Kidney (tissue), 14 donors: ENCODE data around the gene DHRS3. TPM values are rescaled to one million over a fixed set of nuclear protein-coding genes. Genes with fewer than 3 reads are reported as not detected.

Experiments
- DNase-seq, 5 donors: peaks; one replicate each; pipeline ENCODE4 v3.0.0-alpha.2; 2013 to 2020
- FAIRE-seq: peaks from 2 replicates; lab custom pipeline; 2012; peaks lifted over from hg19 to GRCh38; lab: Jason Lieb, UNC
- H3K27ac ChIP-seq, 2 donors: one replicate each; pipeline ENCODE4 v1.7.0; 2013; ENCODE audit warnings: low read depth in 2 of 2, low read length in 2 of 2, inconsistent platforms in 1 of 2
- H3K27me3 ChIP-seq: one replicate; pipeline ENCODE4 v1.7.1; 2013; ENCODE audit warnings: low read length, inconsistent platforms; ENCODE audit not compliant: control insufficient read depth, insufficient read depth
- H3K36me3 ChIP-seq, 3 donors: one replicate each; pipeline versions ENCODE4 v1.7.0 to v1.7.1; 2013; ENCODE audit warnings: low read length in 3 of 3, control low read depth in 1 of 3, inconsistent platforms in 1 of 3; ENCODE audit not compliant: insufficient read depth in 3 of 3, control insufficient read depth in 2 of 3
- H3K4me1 ChIP-seq, 3 donors: one replicate each; pipeline versions ENCODE4 v1.7.0 to v1.7.1; 2013; ENCODE audit warnings: low read length in 3 of 3, inconsistent platforms in 1 of 3, low read depth in 1 of 3; ENCODE audit not compliant: control insufficient read depth in 2 of 3, insufficient read depth in 2 of 3
- H3K4me3 ChIP-seq, 3 donors: one replicate each; pipeline versions ENCODE4 v1.7.0 to v1.8.1; 2013; ENCODE audit warnings: low read length in 3 of 3, control low read depth in 1 of 3, inconsistent platforms in 1 of 3
- H3K9ac ChIP-seq, 3 donors: one replicate each; pipeline versions ENCODE4 v1.7.0 to v1.7.1; 2013; ENCODE audit warnings: low read length in 3 of 3, control low read depth in 1 of 3, inconsistent platforms in 1 of 3
- H3K9me3 ChIP-seq, 3 donors: one replicate each; pipeline versions ENCODE4 v1.7.0 to v1.7.1; 2013; ENCODE audit warnings: low read length in 3 of 3, control low read depth in 1 of 3, inconsistent platforms in 1 of 3; ENCODE audit not compliant: control insufficient read depth in 2 of 3, insufficient read depth in 1 of 3
- CTCF ChIP-seq: IDR thresholded peaks from 3 replicates; pipeline ENCODE4 v1.5.1; 2012; ENCODE audit warnings: mild to moderate bottlenecking, moderate library complexity, borderline replicate concordance; ENCODE audit not compliant: insufficient read depth; ENCODE audit errors: extremely low read depth
- intact Hi-C: fragments of 100-400 bp; cut with DNase I; formaldehyde crosslinking; loops from one replicate; pipeline ENCODE4 v1.11.1; 2022
- polyA plus RNA-seq: library from polyadenylated mRNA; stranded (reverse); fragments of 350-450 nt; fragmentation: Illumina TruSeq; extraction: RNeasy Lipid Tissue Mini Kit (QIAGEN cat#74804); gene quantifications from one replicate; pipeline ENCODE4 v1.2.3, GENCODE V29; 2014; ENCODE audit warnings: low read depth, low replicate concordance; ENCODE audit not compliant: insufficient read depth
- total RNA-seq: library from RNA; stranded (reverse); fragmentation: NEBNext Ultra II Directional; extraction: Animal tissue kit (Norgen Biotek cat#: 25700); gene quantifications from one replicate; pipeline ENCODE4 v1.2.1, GENCODE V29; 2021
- donor health status: control.
- donor health status: control.
- donor health status: control.
- donor health status: control.
- donor health status: control.
- donor health status: DM: yes; HTN: yes; CAD: no.
- donor health status: Normal renal cell carcinoma (clear cell type).

Gene DHRS3
- total and polyA plus RNA-seq, 2 donors from 2014 or later: 44.8 to 97.1 TPM

GRCh38 chr1:12555411-12556367 is 62.3 kb downstream of the DHRS3 start:
- no peak overlapping the region for H3K4me3 ChIP-seq
- intact Hi-C loops: no loop called here
- TF ChIP-seq CTCF: no peak
- H3K27me3 ChIP-seq: no peaks in the 10 kb centered on the region
- peaks cover 0 to 12% (median 0%) of the 10 kb centered on the region in 3 donors for H3K4me1 ChIP-seq
- no peak overlapping the region for H3K9ac ChIP-seq
- peak overlapping the region in 1 of 2 donors; percentile 72 for H3K27ac ChIP-seq
- no peaks in the 10 kb centered on the region for H3K36me3 ChIP-seq
- no peaks in the 10 kb centered on the region for H3K9me3 ChIP-seq
- DNase-seq: no peak
- no peak for FAIRE-seq

DNA sequence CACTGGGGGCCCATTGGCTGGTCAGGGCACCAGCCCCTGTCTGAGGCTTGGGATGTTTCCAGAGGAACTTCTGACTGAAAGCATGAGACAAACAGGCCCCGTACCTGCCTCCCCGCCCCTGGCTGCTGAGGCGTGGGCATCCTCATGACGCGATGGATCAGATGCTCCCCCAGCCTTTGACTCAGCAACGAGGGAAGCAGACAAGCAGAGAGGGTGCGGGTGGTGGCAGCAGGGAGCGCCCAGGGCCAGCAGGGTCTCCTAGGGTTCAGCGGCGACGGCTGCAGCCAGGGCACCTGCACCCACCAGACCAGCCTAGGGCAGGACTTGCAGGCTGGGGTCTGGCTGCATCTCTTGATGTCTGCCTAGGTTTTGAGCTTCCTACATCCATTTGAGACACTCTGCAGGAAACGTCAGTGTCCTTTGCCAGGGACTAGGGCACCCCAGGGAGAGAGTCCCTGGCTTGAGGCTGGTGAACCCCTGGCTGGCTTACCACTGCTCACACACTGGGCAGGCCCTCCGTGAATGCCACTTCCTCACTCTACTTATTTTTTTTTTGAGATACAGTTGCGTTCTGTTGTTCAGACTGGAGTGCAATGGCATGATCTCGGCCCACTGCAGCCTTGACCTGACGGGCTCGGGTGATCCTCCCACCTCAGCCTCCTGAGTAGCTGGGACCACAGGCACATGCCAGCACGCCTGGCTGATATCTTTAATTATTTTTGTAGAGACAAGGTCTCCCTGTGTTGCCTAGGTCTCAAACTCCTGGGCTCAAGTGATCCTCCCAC is 63.3 kb downstream of the DHRS3 start:
- Histone ChIP-seq H3K36me3 (no peaks in the 10 kb centered on the region), H3K9ac (no peak overlapping the region), H3K4me3 (no peak overlapping the region), H3K4me1 (peaks cover 0 to 12% (median 0%) of the 10 kb centered on the region in 3 donors), H3K27me3 (no peaks in the 10 kb centered on the region), H3K27ac (no peak overlapping the region), H3K9me3 (no peaks in the 10 kb centered on the region)
- no peak for TF ChIP-seq CTCF
- FAIRE-seq (no peak), DNase-seq (peak in 1 of 5 donors; percentile 26)
- intact Hi-C loops: no loop called here

- H3K36me3 ChIP-seq: no peaks in the 10 kb centered on the region
- intact Hi-C loops: no loop called here
- TF ChIP-seq CTCF: no peak
- peaks cover 0 to 16% (median 6%) of the 10 kb centered on the region in 3 donors for H3K4me1 ChIP-seq
- H3K4me3 ChIP-seq: no peak overlapping the region
- no peak overlapping the region for H3K27ac ChIP-seq
- no peaks in the 10 kb centered on the region for H3K9me3 ChIP-seq
- FAIRE-seq (no peak), DNase-seq (peak in 1 of 5 donors; percentile 27)
- H3K27me3 ChIP-seq: no peaks in the 10 kb centered on the region
- H3K9ac ChIP-seq: no peak overlapping the region
These were observed 64.0 kb downstream of the DHRS3 start for GRCh38 chr1:12553963-12554362.
